GM23338 (cell line): ENCODE data around the gene PPP2R5C.

Experiments
- CREB1 ChIP-seq: fragments of 250-450 bp; sonication (Bioruptor Pico); IDR thresholded peaks from 2 replicates; pipeline ENCODE4 v1.5.0; 2020; ENCODE audit warnings: low read depth, mild to moderate bottlenecking, moderate library complexity
- CTCF ChIP-seq, 2 experiments: fragments of 200-600 bp in 1 of 2; sonication (generic) in 1 of 2; conservative IDR thresholded peaks; 2 replicates each; pipeline versions ENCODE4 v1.5.1 to v1.6.1; 2016 to 2017; ENCODE audit warnings: antibody characterized with exemption in 2 of 2, low read depth in 2 of 2, mild to moderate bottlenecking in 2 of 2, moderate library complexity in 1 of 2
- ETS1 ChIP-seq: IDR thresholded peaks from 2 replicates; pipeline ENCODE4 v1.6.1; 2016; ENCODE audit warnings: antibody characterized with exemption
- EZH2 ChIP-seq: fragments of 200-600 bp; sonication (generic); IDR thresholded peaks from one replicate; pipeline ENCODE4 v1.8.0; 2017; ENCODE audit warnings: antibody characterized with exemption, mild to moderate bottlenecking, low read depth; ENCODE audit not compliant: unreplicated experiment
- EZH2phosphoT487 ChIP-seq: fragments of 200-600 bp; sonication (generic); IDR thresholded peaks from one replicate; pipeline ENCODE4 v1.8.1; 2018; ENCODE audit warnings: antibody characterized with exemption; ENCODE audit not compliant: unreplicated experiment
- JUNB ChIP-seq: IDR thresholded peaks from one replicate; pipeline ENCODE4 v1.6.1; 2016; ENCODE audit warnings: antibody characterized with exemption; ENCODE audit not compliant: unreplicated experiment
- POLR2AphosphoS5 ChIP-seq: IDR thresholded peaks from 2 replicates; pipeline ENCODE4 v1.6.1; 2016; ENCODE audit warnings: antibody characterized with exemption, low read depth
- REST ChIP-seq: IDR thresholded peaks from one replicate; pipeline ENCODE4 v1.6.1; 2018; ENCODE audit warnings: antibody characterized with exemption; ENCODE audit not compliant: unreplicated experiment
- ZNF114 ChIP-seq: fragments of 250-450 bp; sonication (Bioruptor Pico); IDR thresholded peaks from 2 replicates; pipeline ENCODE4 v1.5.0; 2020; ENCODE audit warnings: mild to moderate bottlenecking, moderate library complexity
- ZNF331 ChIP-seq: fragments of 250-450 bp; sonication (Bioruptor Pico); IDR thresholded peaks from 2 replicates; pipeline ENCODE4 v1.5.0; 2020; ENCODE audit warnings: low read depth, mild to moderate bottlenecking, moderate library complexity
- ZNF462 ChIP-seq: fragments of 250-450 bp; sonication (Bioruptor Pico); IDR thresholded peaks from 2 replicates; pipeline ENCODE4 v1.5.0; 2020; ENCODE audit warnings: mild to moderate bottlenecking, moderate library complexity

GRCh38 chr14:101889366-101889765 lies 127.9 kb downstream of the PPP2R5C start:
- TF ChIP-seq CTCF (conservative IDR thresholded peaks at IDR 0.05; ENCODE audit: low read depth in 2 of 2) (no peak), CREB1 (CRISPR knock-in tag) (no peak), POLR2AphosphoS5 (no peak), ZNF331 (no peak), EZH2 (no peak), REST (no peak), JUNB (no peak), EZH2phosphoT487 (no peak), ETS1 (no peak), ZNF462 (CRISPR knock-in tag) (no peak), ZNF114 (CRISPR knock-in tag) (no peak)
